Right atrium auricular region (tissue), 2 donors: ENCODE measurements around the gene CNOT6. TPM values are rescaled to one million over a fixed set of nuclear protein-coding genes. Genes with fewer than 3 reads are reported as not detected.

Source experiments
- DNase-seq: peaks from one replicate; pipeline ENCODE4 v3.0.0-alpha.2; 2019; ENCODE audit warnings: low spot score
- H3K27ac ChIP-seq, 2 donors: fragments of 200-600 bp; sonication (generic); 1 replicate in 1 of 2; 2 replicates in 1 of 2; pipeline ENCODE4 v1.5.1; 2016 to 2019
- H3K27me3 ChIP-seq, 2 donors: fragments of 200-600 bp; sonication (generic); one replicate each; pipeline versions ENCODE4 v1.5.1 to v1.6.0; 2017 to 2019
- H3K36me3 ChIP-seq: fragments of 200-600 bp; sonication (generic); one replicate; pipeline ENCODE4 v1.5.1; 2016
- H3K4me1 ChIP-seq, 2 donors: fragments of 200-600 bp; sonication (generic); one replicate each; pipeline versions ENCODE4 v1.5.1 to v1.6.0; 2017 to 2019
- H3K4me3 ChIP-seq, 2 donors: fragments of 200-600 bp; sonication (generic); 1 replicate in 1 of 2; 2 replicates in 1 of 2; pipeline ENCODE4 v1.5.1; 2017 to 2019; ENCODE audit warnings: mild to moderate bottlenecking in 1 of 2, moderate library complexity in 1 of 2
- H3K9me3 ChIP-seq, 2 donors: fragments of 200-600 bp; sonication (generic); one replicate each; pipeline ENCODE4 v1.5.1; 2019
- total RNA-seq, 2 donors: library from RNA; depleted of rRNA; stranded (reverse); fragments of >200 nt; gene quantifications; one replicate each; pipeline ENCODE4 v1.1.0, GENCODE V29; 2016
- TF ChIP-seq, protein P1 (sequence below), 2 donors: fragments of 200-600 bp; sonication (generic); IDR thresholded peaks; one replicate each; pipeline ENCODE4 v1.5.1; 2019; ENCODE audit warnings: antibody characterized with exemption in 2 of 2

Gene CNOT6
- total RNA-seq, 2 donors from 2014 or later: 7.2 to 7.7 TPM

DNA sequence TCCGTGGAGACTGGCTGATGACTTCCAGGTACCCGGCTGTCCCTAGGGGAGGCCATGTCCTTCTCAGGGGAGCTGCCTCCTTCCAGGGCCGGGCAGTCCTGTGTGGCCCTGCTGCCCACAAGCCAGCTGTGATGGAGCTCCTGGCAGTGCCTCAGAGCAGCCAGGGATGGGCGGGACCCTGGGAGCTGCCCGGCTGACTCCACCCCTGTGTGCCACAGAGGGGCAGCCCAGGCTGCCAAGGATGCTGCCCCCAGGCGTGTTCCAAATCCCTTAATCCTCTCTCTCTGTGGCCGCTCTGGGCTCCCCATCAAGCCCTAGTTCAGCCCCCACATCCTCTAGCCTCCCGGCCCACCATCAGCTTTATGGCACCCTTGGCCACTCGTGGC lies 104.1 kb downstream of the CNOT6 start:
- Histone ChIP-seq H3K4me1 (no peaks in the 10 kb centered on the region), H3K4me3 (no peak overlapping the region), H3K36me3 (no peaks in the 10 kb centered on the region), H3K9me3 (no peaks in the 10 kb centered on the region), H3K27ac (no peak overlapping the region), H3K27me3 (no peaks in the 10 kb centered on the region)
- DNase-seq: no peak
- TF ChIP-seq, protein P1, sequence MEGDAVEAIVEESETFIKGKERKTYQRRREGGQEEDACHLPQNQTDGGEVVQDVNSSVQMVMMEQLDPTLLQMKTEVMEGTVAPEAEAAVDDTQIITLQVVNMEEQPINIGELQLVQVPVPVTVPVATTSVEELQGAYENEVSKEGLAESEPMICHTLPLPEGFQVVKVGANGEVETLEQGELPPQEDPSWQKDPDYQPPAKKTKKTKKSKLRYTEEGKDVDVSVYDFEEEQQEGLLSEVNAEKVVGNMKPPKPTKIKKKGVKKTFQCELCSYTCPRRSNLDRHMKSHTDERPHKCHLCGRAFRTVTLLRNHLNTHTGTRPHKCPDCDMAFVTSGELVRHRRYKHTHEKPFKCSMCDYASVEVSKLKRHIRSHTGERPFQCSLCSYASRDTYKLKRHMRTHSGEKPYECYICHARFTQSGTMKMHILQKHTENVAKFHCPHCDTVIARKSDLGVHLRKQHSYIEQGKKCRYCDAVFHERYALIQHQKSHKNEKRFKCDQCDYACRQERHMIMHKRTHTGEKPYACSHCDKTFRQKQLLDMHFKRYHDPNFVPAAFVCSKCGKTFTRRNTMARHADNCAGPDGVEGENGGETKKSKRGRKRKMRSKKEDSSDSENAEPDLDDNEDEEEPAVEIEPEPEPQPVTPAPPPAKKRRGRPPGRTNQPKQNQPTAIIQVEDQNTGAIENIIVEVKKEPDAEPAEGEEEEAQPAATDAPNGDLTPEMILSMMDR (IDR thresholded peaks at IDR 0.05): no peak

DNA sequence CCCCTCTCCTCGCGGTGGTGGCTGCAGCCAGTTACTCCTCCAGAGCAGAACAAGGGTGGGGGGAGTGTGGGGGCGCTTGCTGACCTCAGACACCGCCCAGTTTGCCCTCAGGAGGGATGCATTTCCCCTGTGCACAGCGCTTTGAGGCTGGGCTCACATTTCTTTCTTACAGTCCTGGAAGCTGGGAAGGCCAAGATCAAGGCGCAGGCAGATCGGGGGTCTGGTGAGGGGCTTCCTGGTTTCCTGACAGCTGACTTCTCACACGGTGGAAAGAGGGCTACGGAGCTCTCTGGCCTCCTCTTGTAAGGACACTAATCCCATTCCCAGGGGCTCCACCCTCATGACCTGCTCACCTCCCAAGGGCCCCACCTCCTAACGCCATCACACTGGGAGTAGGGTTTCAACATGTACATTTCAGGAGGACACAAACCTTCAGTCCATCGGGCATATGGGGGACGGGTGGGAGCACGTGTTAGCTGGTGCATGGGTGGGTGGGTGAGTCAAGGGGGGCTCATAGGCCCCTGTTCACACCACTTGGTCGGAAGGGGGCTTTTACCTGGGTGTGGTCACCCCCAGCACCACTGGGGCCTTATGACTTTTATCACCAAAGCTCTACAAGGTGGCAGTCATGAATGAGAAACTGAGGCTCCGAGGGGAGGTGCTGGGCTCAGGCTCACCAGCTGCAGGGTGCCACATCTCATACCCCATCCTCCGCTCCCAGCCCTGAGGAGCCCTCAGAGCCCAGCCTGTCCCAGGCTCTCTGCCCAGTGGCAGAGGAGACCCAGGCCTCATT lies 104.8 kb downstream of the CNOT6 start:
- H3K27me3 ChIP-seq: no peaks in the 10 kb centered on the region
- no peaks in the 10 kb centered on the region for H3K36me3 ChIP-seq
- TF ChIP-seq, protein P1 (IDR thresholded peaks at IDR 0.05): no peak
- H3K4me3 ChIP-seq: no peak overlapping the region
- no peaks in the 10 kb centered on the region for H3K9me3 ChIP-seq
- no peaks in the 10 kb centered on the region for H3K4me1 ChIP-seq
- no peak for DNase-seq
- no peak overlapping the region for H3K27ac ChIP-seq

DNA sequence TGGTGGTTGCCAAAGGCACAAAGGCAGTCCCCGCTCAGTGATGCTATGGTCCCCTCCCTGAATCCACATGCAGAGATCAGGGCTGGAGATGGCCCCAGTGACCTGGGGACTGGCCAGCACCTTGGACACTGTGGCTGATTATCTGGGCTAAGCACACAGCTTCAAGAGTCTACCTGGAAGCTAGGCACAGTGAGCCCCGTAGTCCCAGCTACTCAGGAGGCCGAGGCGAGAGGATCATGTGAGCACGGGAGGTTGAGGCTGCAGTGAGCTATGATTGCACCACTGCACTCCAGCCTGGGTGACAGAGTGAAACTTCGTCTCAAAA lies 105.4 kb downstream of the CNOT6 start:
- Histone ChIP-seq H3K27ac (no peak overlapping the region), H3K36me3 (no peaks in the 10 kb centered on the region), H3K27me3 (no peaks in the 10 kb centered on the region), H3K9me3 (no peaks in the 10 kb centered on the region), H3K4me1 (no peaks in the 10 kb centered on the region), H3K4me3 (no peak overlapping the region)
- TF ChIP-seq, protein P1 (IDR thresholded peaks at IDR 0.05): no peak
- no peak for DNase-seq

DNA sequence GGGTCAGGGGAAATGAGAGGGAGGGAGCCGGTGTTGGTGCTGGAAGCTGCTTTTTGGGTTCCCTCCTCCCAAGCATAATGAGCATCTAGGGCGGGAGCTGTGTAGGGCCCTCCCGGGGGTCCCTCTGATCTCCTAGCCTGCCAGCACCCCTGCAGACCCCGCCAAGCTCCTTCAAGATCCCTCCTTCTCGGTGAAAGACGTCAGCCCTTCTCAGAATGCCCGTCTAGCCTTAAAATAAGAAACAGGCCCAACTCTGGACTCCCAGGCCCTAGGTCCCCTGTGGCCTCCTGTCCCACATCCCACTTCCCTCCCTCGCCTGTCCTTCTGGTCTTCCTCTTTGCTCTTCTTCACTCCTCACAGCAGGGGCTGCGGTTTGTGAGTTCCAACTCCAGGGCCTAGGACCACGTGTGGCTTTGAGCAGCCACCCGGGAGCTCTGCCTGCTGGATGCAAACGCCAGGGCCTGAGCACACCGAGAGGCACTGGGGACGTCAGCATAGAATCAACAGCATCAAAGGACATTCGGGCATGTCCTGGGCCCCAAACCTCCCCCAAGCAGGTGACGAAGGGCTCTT lies 105.9 kb downstream of the CNOT6 start:
- Histone ChIP-seq H3K27ac (no peak overlapping the region), H3K4me3 (no peak overlapping the region), H3K27me3 (no peaks in the 10 kb centered on the region), H3K4me1 (no peaks in the 10 kb centered on the region), H3K9me3 (no peaks in the 10 kb centered on the region), H3K36me3 (no peaks in the 10 kb centered on the region)
- TF ChIP-seq, protein P1 (IDR thresholded peaks at IDR 0.05): no peak
- no peak for DNase-seq

DNA sequence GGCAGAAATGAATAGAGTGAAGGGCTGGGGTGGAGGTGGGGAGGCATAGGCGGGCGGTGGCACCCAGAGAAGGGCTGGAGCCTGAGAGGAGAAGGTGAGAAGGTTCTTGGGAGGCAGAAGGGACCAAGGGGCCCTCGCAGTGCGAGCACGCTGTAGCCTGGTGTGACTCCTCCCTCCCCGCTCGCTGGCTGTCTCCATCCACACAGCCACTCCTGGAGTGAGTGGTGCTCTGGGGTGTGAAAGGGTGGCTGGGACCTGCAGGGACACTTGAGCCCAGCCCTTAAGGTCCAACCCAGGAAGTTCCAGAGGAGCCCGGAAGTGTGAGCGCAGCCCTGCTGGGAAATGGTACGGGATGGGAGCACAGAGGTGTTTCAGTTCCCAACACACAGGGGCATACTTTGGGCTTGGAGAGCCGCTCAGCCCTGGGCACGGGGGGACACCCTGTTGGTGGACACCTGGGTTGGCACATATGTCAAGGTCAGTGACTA lies 106.4 kb downstream of the CNOT6 start:
- Histone ChIP-seq H3K9me3 (no peaks in the 10 kb centered on the region), H3K27ac (no peak overlapping the region), H3K4me3 (no peak overlapping the region), H3K4me1 (no peaks in the 10 kb centered on the region), H3K36me3 (no peaks in the 10 kb centered on the region), H3K27me3 (no peaks in the 10 kb centered on the region)
- DNase-seq: no peak
- TF ChIP-seq, protein P1 (IDR thresholded peaks at IDR 0.05): no peak
